Measurements from ENCODE around the gene SLC38A9. TPM values are rescaled to one million over a fixed set of nuclear protein-coding genes. Genes with fewer than 3 reads are reported as not detected.
A peak's percentile ranks its signal among the peaks of the same experiment; 100 is the strongest.

SLC38A9 gene
- total and polyA plus RNA-seq, 7 donors = 2.4 to 56.5 (median 12.5) TPM

GRCh38 chr5:55667938-55668337 lies 44.2 kb downstream of the SLC38A9 start:
- Histone ChIP-seq H3K9me3 (no peaks in the 10 kb centered on the region), H3K27ac (peak overlapping the region; percentile 49 to 83 (median 66)), H3K36me3 (peaks cover 0 to 9% (median 0%) of the 10 kb centered on the region in 4 donors), H3K4me3 (no peak overlapping the region), H3K27me3 (no peaks in the 10 kb centered on the region), H3K4me1 (peaks cover 0 to 35% (median 24%) of the 10 kb centered on the region in 4 donors)
- 97% methylated on average over 3 of the region's 3 CpGs for WGBS, 2 donors
- TF ChIP-seq CTCF (IDR thresholded peaks at IDR 0.05) (no peak), POLR2A (IDR thresholded peaks at IDR 0.05) (no peak), POLR2AphosphoS5 (IDR thresholded peaks at IDR 0.05) (no peak), EP300 (IDR thresholded peaks at IDR 0.05) (no peak)
- intact Hi-C loops (cut with DNase I) = no loop called here
- DNase-seq = no peak

GRCh38 chr5:55665065-55665464 lies 47.1 kb downstream of the SLC38A9 start:
- no peak for TF ChIP-seq POLR2AphosphoS5 (IDR thresholded peaks at IDR 0.05)
- no peak for TF ChIP-seq EP300 (IDR thresholded peaks at IDR 0.05)
- TF ChIP-seq CTCF (IDR thresholded peaks at IDR 0.05) = no peak
- no peak for TF ChIP-seq POLR2A (IDR thresholded peaks at IDR 0.05)
- intact Hi-C loops (cut with DNase I) = no loop called here
- H3K9me3 ChIP-seq = no peaks in the 10 kb centered on the region
- H3K36me3 ChIP-seq = peaks cover 0 to 9% (median 0%) of the 10 kb centered on the region in 4 donors
- WGBS, 2 donors = 83 to 94% methylated on average over 8 of the region's 8 CpGs
- peaks cover 0 to 22% (median 17%) of the 10 kb centered on the region in 4 donors for H3K4me1 ChIP-seq
- H3K4me3 ChIP-seq = no peak overlapping the region
- H3K27ac ChIP-seq = no peak overlapping the region
- DNase-seq = no peak
- no peaks in the 10 kb centered on the region for H3K27me3 ChIP-seq

GRCh38 chr5:55657443-55657842 lies 54.7 kb downstream of the SLC38A9 start:
- 16 to 50% methylated on average over 2 of the region's 2 CpGs for WGBS, 2 donors
- intact Hi-C loops (cut with DNase I) = no loop called here
- H3K9me3 ChIP-seq = no peaks in the 10 kb centered on the region

GRCh38 chr5:55650386-55650785 lies 61.7 kb downstream of the SLC38A9 start:
- H3K27me3 ChIP-seq = no peaks in the 10 kb centered on the region
- H3K36me3 ChIP-seq = no peaks in the 10 kb centered on the region
- DNase-seq = no peak
- H3K4me3 ChIP-seq = no peak overlapping the region
- intact Hi-C loops (cut with DNase I) = no loop called here
- TF ChIP-seq POLR2AphosphoS5 (IDR thresholded peaks at IDR 0.05) = no peak
- TF ChIP-seq EP300 (IDR thresholded peaks at IDR 0.05) = no peak
- TF ChIP-seq POLR2A (IDR thresholded peaks at IDR 0.05) = no peak
- no peak for TF ChIP-seq CTCF (IDR thresholded peaks at IDR 0.05)
- H3K27ac ChIP-seq = peak overlapping the region in 2 of 4 donors; percentile 19 to 30
- WGBS, 2 donors = 18 to 23% methylated on average over 3 of the region's 3 CpGs
- H3K9me3 ChIP-seq = no peaks in the 10 kb centered on the region
- H3K4me1 ChIP-seq = peaks cover 0 to 7% (median 5%) of the 10 kb centered on the region in 4 donors

More at GRCh38 chr5:55657443-55657842, 54.7 kb downstream of the SLC38A9 start:
- Histone ChIP-seq H3K27me3 (no peaks in the 10 kb centered on the region), H3K27ac (peak overlapping the region in 2 of 4 donors; percentile 2 to 12), H3K36me3 (no peaks in the 10 kb centered on the region), H3K4me3 (no peak overlapping the region), H3K4me1 (peaks cover 0 to 10% (median 0%) of the 10 kb centered on the region in 4 donors)
- no peak for DNase-seq
- no peak for TF ChIP-seq POLR2AphosphoS5 (IDR thresholded peaks at IDR 0.05)
- no peak for TF ChIP-seq POLR2A (IDR thresholded peaks at IDR 0.05)
- TF ChIP-seq EP300 (IDR thresholded peaks at IDR 0.05) = no peak
- TF ChIP-seq CTCF (IDR thresholded peaks at IDR 0.05) = no peak

- TF ChIP-seq POLR2A (IDR thresholded peaks at IDR 0.05) = no peak
- TF ChIP-seq CTCF (IDR thresholded peaks at IDR 0.05) = no peak
- no peak for TF ChIP-seq EP300 (IDR thresholded peaks at IDR 0.05)
- H3K36me3 ChIP-seq = no peaks in the 10 kb centered on the region
- no peaks in the 10 kb centered on the region for H3K9me3 ChIP-seq
- peak overlapping the region in 2 of 4 donors; percentile 19 to 30 for H3K27ac ChIP-seq
- H3K4me1 ChIP-seq = peaks cover 0 to 11% (median 9%) of the 10 kb centered on the region in 4 donors
- intact Hi-C loops (cut with DNase I) = no loop called here
- no peak for DNase-seq
- H3K4me3 ChIP-seq = no peak overlapping the region
- H3K27me3 ChIP-seq = no peaks in the 10 kb centered on the region
These were observed 62.2 kb downstream of the SLC38A9 start for GRCh38 chr5:55649963-55650362.
